PC-9 (cell line): ENCODE measurements around the gene VWA3A.

Experiments
- EZH2 ChIP-seq: fragments of 200-600 bp; sonication (generic); IDR thresholded peaks from 2 replicates; pipeline ENCODE4 v1.8.0; 2017; ENCODE audit warnings: antibody characterized with exemption, low read depth
- TF ChIP-seq, protein P1 (sequence below): fragments of 200-600 bp; sonication (generic); conservative IDR thresholded peaks from 2 replicates; pipeline ENCODE4 v1.6.1; 2017; ENCODE audit warnings: mixed run types, antibody characterized with exemption, mild to moderate bottlenecking, moderate library complexity

DNA sequence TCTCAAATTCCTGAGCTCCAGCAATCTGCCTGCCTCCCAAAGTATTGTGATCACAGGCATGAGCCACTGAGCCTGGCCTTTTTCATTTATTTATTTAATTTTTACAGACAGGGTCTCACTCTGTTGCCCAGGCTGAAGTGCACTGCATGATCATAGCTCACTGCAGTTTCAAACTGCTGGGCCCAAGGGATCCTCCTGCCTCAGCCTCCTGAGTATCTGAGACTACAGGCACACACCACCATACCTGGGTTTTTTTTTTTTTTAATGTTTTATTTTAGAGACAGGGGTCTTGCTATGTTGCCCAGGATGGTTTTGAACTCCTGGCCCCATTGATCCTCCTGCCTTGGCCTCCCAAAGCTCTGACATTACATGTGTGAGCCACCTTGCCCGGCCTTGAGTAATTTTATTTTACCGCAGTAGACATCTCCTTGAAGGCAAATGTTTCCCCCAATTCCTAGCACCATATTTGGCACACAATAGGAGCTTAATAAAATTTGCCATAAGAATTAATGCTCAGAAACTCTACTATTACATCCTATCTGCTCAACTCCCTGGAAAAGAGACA is 111.8 kb downstream of the VWA3A start:
- TF ChIP-seq, protein P1, sequence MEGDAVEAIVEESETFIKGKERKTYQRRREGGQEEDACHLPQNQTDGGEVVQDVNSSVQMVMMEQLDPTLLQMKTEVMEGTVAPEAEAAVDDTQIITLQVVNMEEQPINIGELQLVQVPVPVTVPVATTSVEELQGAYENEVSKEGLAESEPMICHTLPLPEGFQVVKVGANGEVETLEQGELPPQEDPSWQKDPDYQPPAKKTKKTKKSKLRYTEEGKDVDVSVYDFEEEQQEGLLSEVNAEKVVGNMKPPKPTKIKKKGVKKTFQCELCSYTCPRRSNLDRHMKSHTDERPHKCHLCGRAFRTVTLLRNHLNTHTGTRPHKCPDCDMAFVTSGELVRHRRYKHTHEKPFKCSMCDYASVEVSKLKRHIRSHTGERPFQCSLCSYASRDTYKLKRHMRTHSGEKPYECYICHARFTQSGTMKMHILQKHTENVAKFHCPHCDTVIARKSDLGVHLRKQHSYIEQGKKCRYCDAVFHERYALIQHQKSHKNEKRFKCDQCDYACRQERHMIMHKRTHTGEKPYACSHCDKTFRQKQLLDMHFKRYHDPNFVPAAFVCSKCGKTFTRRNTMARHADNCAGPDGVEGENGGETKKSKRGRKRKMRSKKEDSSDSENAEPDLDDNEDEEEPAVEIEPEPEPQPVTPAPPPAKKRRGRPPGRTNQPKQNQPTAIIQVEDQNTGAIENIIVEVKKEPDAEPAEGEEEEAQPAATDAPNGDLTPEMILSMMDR: no peak
- no peak for TF ChIP-seq EZH2
